H4 (cell line): ENCODE measurements around the gene SLK. TPM values are rescaled to one million over a fixed set of nuclear protein-coding genes. Genes with fewer than 3 reads are reported as not detected.

Experiments
- DNase-seq: peaks from one replicate; pipeline ENCODE4 v3.0.0-alpha.2; 2015; ENCODE audit warnings: low spot score
- total RNA-seq: library from RNA; depleted of rRNA; stranded (reverse); fragments of >200 nt; shearing (Covaris generic); gene quantifications from 2 replicates; pipeline ENCODE4 v1.2.3, GENCODE V29; 2014

SLK gene
- total RNA-seq, 1 experiment from 2014 or later, result 15.3 TPM

DNA sequence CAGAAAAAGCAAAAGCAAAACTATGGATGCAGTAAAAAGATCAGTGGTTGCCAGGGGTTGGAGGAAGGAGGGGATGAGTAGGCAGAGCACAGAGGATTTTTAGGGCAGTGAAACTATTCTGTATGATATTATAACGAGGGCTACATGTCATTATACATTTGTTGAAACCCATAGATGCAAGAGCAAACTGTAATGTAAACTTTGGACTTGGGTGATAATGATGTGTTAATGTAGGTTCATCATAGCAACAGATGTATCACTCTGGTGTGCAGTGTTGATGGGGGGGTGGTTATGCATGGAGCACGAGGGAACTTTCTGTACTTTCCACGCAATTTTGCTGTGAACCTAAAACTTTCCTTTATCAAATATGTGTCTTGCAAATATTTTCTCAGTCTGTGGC, 23.2 kb downstream of the SLK start:
- no peak for DNase-seq

- no peak for DNase-seq
These were observed 23.6 kb downstream of the SLK start for GRCh38 chr10:103990531-103990930.

- no peak for DNase-seq
These were observed 24.6 kb downstream of the SLK start for GRCh38 chr10:103991393-103992128.

DNA sequence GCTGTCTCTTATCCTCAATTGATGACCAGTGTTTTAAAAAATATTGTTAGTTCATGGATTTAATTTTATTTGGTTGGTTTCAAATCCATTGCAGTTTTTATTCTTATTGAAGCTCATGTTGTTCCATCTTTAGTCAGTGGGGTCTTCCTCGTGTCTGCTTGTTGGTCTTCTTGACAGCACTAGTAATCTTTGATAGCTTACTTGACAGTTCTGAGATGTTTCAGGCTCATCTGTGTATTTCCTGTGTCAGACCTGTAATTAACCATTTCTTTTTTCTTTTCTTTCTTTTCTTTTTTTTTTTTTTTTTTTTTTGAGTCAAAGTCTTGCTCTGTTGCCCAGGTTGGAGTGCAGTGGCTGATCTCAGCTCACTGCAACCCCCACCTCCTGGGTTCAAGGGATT, 28.2 kb downstream of the SLK start:
- DNase-seq, result no peak

- no peak for DNase-seq
These were observed 31.9 kb downstream of the SLK start for GRCh38 chr10:103998805-103999204.

DNA sequence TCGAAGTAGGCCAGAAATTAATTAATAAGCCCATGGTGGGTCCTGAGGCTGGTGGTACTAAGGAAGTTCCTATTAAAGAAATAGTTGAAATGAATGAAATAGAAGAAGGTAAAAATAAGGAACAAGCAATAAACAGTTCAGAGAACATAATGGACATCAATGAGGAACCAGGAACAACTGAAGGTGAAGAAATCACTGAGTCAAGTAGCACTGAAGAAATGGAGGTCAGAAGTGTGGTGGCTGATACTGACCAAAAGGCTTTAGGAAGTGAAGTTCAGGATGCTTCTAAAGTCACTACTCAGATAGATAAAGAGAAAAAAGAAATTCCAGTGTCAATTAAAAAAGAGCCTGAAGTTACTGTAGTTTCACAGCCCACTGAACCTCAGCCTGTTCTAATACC, 36.0 kb downstream of the SLK start:
- DNase-seq, result no peak

DNA sequence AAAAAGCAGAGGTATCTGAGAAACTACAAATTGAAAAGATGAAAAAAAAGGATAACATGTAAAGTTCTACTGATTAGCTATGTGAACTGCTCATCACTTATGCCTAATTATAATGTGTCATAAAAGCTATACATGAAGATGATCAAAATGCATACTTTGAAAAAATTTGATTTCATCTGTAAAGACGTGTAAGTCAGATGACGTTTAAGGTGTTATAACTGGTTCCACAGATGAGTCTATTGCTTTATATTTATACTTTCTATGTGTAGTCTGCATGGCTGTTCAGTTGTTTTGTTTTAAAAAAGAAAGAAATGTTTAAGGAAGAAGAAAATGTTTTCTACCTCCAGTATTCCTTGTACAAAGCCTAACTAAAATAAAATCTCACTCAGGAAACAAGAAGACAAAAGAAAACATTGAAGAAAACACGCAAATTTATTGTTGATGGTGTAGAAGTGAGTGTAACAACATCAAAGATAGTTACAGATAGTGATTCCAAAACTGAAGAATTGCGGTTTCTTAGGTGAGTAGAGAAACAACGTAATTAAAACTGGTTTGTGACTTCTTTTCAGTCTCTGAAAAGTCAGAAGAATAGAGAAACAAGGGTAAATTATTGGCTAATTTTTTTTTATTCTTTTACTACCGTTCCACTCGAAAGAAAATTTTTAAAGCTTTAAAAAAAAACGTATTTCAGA, 38.4 kb downstream of the SLK start:
- DNase-seq, result no peak

DNA sequence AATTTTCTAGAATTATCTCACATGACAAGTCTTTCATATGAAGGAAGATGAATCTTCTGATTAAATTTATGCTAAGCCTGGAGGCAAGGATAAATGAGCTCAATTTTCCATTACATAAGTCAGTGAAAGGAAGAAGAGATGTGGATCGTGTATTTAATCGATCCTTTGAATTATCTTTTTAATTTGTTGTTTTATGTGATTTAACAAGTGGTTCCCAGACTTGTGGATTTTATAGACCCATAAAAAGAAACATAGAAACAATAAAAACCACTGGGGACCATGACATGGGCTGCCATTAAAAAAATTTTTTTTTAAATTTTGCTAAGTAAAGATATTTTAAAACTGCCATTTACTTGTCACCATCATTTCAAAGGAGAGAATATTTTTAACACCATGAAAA, 45.0 kb downstream of the SLK start:
- no peak for DNase-seq

GRCh38 chr10:104013489-104013888, 46.5 kb downstream of the SLK start:
- no peak for DNase-seq

- no peak for DNase-seq
These were observed 47.2 kb downstream of the SLK start for GRCh38 chr10:104014176-104014575.

- DNase-seq, result no peak
These were observed 49.7 kb downstream of the SLK start for GRCh38 chr10:104016661-104017060.

DNA sequence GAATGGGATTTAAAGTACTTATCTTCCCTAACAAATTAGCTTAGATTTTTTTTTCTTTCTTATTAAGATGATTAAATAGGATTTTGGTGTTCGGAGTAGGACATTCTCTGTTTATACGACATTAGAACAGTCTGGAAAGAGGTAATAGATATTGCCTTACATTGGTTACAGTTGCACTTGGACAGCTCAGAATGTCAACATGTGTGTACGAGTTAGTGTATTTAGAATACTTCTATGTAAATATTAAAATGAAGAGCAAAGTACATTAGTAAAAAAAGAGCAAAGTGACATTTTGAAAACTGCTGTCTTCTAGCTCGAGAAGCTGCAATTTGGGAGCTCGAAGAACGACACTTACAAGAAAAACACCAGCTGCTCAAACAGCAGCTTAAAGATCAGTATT, 51.5 kb downstream of the SLK start:
- DNase-seq, result no peak

DNA sequence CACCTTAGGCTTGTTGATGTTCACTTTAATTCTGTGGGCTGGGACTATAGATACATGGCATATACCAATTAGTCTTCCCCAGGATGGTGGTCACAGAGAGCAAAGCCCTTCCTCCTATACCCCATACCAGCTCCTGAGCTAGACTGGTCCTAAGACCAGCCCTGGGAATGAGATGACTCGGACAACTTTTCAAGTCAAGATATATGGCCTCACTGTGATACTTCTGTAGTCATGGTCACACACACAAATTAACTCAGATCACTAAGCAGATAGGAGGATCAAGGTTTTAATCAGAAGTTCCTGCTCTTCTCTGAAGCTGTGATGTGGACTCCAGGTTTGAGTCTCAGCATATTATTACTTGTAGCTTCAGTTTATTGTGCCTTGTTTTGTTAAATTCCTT, 53.1 kb downstream of the SLK start:
- no peak for DNase-seq

- no peak for DNase-seq
These were observed 54.3 kb downstream of the SLK start for GRCh38 chr10:104021246-104021645.

DNA sequence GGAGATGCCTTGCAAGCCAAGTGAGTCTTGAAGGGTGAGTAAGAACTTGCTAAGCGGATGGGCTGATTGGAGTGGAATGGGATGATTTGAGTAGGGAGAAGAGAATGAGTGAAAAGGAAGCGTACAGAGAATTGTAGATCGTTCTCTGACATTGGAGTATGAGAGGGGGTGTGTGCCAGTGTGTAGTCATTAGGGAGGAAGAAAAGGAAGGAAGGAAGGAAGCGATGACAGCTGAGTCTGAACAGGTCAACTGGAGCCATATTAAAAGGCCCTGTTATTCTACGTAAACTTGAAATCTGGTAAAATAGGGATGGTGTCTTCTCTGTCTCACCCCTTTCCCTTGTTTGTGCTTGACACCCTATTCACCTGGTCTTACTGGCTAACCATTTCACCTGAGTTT, 55.1 kb downstream of the SLK start:
- DNase-seq, result no peak

- no peak for DNase-seq
These were observed 58.6 kb downstream of the SLK start for GRCh38 chr10:104025524-104025923.

- no peak for DNase-seq
These were observed 59.8 kb downstream of the SLK start for GRCh38 chr10:104026762-104027161.

DNA sequence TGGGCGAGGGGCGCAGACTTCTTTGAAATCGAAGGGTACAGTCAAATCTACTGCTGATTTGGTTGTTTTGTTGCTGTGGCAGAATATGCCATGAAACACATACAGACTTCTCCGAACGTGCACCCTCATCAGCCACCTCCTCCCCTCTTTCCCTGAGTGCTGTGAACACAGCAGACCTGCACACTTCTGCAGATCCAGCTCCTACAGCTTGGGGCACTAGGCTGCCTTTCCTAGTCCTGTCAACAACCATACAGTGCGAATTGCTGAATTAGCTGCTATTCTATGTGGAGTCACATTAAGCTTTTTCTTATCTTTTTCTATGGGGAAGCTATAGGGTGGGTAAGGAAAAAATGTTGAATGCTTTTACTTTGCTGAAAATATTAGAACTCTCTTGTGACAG, 61.2 kb downstream of the SLK start:
- DNase-seq, result no peak

- DNase-seq, result no peak
These were observed 62.0 kb downstream of the SLK start for GRCh38 chr10:104028823-104029520.

GRCh38 chr10:104029521-104029860, 62.6 kb downstream of the SLK start:
- DNase-seq, result no peak

- no peak for DNase-seq
These were observed 64.7 kb downstream of the SLK start for GRCh38 chr10:104031631-104032030.

DNA sequence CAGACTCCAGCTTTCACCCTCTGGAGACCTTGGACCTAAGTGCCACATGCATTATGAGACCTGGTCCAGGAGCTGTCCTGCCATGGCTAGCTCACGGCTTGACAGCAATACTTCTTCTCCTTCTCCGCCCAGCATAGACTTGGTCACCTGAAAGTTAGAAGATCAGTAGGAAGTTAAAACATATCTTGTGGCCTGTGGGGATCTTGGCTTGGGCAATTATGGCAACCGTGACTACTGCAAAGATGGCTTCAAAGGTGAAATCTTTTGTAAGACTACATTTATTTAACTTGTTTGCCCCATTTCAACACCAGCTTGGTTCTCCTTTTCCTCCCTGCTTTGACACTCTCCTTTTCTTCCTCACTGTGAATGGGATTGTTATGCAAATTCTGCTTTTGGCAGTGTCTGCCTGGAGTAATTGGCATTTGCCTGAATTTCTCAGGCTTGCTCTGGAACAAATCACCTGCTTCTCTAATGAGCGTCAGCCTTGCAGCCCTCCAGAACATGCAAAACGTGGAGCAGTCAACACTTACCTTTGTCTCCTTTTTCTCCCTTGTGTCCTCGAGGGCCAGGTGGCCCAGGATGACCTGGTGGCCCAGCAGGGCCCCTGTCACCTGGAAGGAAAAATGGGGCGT, 65.3 kb downstream of the SLK start:
- no peak for DNase-seq
